Measurements from ENCODE around the gene TBC1D22A.

GRCh38 chr22:47131632-47132427 is 369.4 kb downstream of the TBC1D22A start:
- TF ChIP-seq, protein P1, sequence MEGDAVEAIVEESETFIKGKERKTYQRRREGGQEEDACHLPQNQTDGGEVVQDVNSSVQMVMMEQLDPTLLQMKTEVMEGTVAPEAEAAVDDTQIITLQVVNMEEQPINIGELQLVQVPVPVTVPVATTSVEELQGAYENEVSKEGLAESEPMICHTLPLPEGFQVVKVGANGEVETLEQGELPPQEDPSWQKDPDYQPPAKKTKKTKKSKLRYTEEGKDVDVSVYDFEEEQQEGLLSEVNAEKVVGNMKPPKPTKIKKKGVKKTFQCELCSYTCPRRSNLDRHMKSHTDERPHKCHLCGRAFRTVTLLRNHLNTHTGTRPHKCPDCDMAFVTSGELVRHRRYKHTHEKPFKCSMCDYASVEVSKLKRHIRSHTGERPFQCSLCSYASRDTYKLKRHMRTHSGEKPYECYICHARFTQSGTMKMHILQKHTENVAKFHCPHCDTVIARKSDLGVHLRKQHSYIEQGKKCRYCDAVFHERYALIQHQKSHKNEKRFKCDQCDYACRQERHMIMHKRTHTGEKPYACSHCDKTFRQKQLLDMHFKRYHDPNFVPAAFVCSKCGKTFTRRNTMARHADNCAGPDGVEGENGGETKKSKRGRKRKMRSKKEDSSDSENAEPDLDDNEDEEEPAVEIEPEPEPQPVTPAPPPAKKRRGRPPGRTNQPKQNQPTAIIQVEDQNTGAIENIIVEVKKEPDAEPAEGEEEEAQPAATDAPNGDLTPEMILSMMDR (conservative IDR thresholded peaks at IDR 0.05; ENCODE audit: low read length): no peak
- no peak for TF ChIP-seq EZH2phosphoT487 (IDR thresholded peaks at IDR 0.05; ENCODE audit: borderline replicate concordance, low read depth, low read length)

Measured in OCI-LY7 (cell line).